Glutamatergic neuron (in vitro differentiated cells): ENCODE results near the gene KCNT1. TPM values are rescaled to one million over a fixed set of nuclear protein-coding genes. Genes with fewer than 3 reads are reported as not detected.

Experiments used
- DNase-seq: peaks from one replicate; pipeline ENCODE4 v3.0.0; 2022
- H3K27ac Mint-ChIP-seq: one replicate; pipeline ENCODE4 v1.8.0; 2020; ENCODE audit warnings: mild to moderate bottlenecking, mixed read lengths, inconsistent platforms; ENCODE audit not compliant: unreplicated experiment
- H3K27me3 Mint-ChIP-seq: one replicate; pipeline ENCODE4 v1.8.0; 2020; ENCODE audit warnings: mild to moderate bottlenecking, moderate library complexity, mixed read lengths, inconsistent platforms; ENCODE audit not compliant: unreplicated experiment
- H3K36me3 Mint-ChIP-seq: one replicate; pipeline ENCODE4 v1.8.0; 2020; ENCODE audit warnings: mild to moderate bottlenecking, mixed read lengths, inconsistent platforms; ENCODE audit not compliant: unreplicated experiment
- H3K4me1 Mint-ChIP-seq: one replicate; pipeline ENCODE4 v1.8.0; 2020; ENCODE audit warnings: mild to moderate bottlenecking, low read depth, mixed read lengths, inconsistent platforms; ENCODE audit not compliant: unreplicated experiment
- H3K4me3 Mint-ChIP-seq: one replicate; pipeline ENCODE4 v1.8.0; 2020; ENCODE audit warnings: mild to moderate bottlenecking, mixed read lengths, inconsistent platforms; ENCODE audit not compliant: unreplicated experiment
- H3K9me3 Mint-ChIP-seq: one replicate; pipeline ENCODE4 v1.8.0; 2020; ENCODE audit warnings: mild to moderate bottlenecking, moderate library complexity, mixed read lengths, inconsistent platforms; ENCODE audit not compliant: unreplicated experiment
- total RNA-seq: library from RNA; stranded (reverse); fragmentation: NEBNext Ultra II Directional; extraction: Animal tissue kit (Norgen Biotek cat#: 25700); gene quantifications from one replicate; pipeline ENCODE4 v1.2.1, GENCODE V29; 2021; ENCODE audit not compliant: unreplicated experiment
- TF ChIP-seq, protein P1 (sequence below): fragments of 200-600 bp; sonication (generic); IDR thresholded peaks from one replicate; pipeline ENCODE4 v1.5.0; 2021; ENCODE audit not compliant: partially characterized antibody, unreplicated experiment

KCNT1 gene
- total RNA-seq, 1 donor from 2014 or later: 0.76 TPM

DNA sequence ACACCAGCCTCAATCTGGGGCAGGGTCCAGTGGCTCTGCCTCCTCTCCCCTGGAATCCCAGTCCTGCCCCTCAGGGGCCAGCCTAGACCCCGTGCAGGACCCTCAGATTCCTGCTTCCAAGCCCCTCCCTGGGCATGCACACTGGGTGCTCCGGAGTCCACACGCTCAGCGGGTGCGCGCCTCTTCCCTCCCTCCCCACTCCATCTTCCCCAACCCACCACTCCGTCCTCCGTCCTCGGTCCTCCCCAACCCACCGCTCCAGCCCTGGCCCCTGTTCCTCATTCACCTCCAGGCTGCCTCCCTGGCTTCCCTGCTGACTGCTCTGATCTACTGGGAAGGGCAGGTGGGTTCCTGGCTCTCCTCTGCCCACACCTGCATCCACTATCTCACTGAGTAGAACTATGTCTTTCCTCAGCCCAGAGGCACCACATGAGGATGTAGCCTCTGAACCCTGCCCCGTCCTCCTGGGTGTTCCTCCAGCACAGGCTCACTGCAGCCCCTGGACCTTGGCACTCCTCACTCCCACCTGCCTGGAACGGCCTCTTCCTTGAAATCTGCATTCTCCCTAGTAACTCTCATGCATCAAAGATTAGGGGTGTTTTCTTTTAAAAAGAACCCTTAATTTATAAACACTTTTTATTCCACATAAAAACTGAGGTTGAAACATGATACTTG is 112.6 kb downstream of the KCNT1 start:
- H3K36me3 Mint-ChIP-seq: no peaks in the 10 kb centered on the region
- H3K9me3 Mint-ChIP-seq: peaks cover 28% of the 10 kb centered on the region
- peaks cover 36% of the 10 kb centered on the region for H3K4me1 Mint-ChIP-seq
- peaks cover 21% of the 10 kb centered on the region for H3K27me3 Mint-ChIP-seq
- peak overlapping the region; percentile 64 for H3K27ac Mint-ChIP-seq
- TF ChIP-seq, protein P1, sequence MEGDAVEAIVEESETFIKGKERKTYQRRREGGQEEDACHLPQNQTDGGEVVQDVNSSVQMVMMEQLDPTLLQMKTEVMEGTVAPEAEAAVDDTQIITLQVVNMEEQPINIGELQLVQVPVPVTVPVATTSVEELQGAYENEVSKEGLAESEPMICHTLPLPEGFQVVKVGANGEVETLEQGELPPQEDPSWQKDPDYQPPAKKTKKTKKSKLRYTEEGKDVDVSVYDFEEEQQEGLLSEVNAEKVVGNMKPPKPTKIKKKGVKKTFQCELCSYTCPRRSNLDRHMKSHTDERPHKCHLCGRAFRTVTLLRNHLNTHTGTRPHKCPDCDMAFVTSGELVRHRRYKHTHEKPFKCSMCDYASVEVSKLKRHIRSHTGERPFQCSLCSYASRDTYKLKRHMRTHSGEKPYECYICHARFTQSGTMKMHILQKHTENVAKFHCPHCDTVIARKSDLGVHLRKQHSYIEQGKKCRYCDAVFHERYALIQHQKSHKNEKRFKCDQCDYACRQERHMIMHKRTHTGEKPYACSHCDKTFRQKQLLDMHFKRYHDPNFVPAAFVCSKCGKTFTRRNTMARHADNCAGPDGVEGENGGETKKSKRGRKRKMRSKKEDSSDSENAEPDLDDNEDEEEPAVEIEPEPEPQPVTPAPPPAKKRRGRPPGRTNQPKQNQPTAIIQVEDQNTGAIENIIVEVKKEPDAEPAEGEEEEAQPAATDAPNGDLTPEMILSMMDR: no peak
- DNase-seq: no peak
- no peak overlapping the region for H3K4me3 Mint-ChIP-seq

DNA sequence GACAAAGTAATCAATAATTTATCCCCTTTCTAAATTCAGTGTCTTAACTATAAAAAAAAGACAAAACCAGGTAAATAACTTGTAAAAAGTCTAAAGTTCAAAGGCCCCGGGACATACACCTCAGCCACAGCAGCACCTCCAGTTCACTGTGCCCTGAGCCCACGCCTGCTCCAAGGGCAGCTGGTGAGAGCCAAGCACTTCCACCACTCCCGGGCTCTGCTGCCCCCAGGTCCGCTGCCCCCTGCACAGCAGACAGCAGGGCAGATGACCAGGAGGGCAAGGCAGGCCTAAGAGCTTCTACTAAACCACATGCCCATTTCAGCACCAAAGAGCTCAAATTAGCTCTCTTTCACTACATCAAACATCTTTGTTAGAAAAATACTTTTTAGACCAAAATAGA is 113.4 kb downstream of the KCNT1 start:
- Mint-ChIP-seq H3K4me1 (peaks cover 33% of the 10 kb centered on the region), H3K36me3 (no peaks in the 10 kb centered on the region), H3K4me3 (peak overlapping the region; percentile 38), H3K27ac (peak overlapping the region; percentile 99), H3K9me3 (peaks cover 31% of the 10 kb centered on the region), H3K27me3 (peaks cover 21% of the 10 kb centered on the region)
- DNase-seq: no peak
- TF ChIP-seq, protein P1: no peak

DNA sequence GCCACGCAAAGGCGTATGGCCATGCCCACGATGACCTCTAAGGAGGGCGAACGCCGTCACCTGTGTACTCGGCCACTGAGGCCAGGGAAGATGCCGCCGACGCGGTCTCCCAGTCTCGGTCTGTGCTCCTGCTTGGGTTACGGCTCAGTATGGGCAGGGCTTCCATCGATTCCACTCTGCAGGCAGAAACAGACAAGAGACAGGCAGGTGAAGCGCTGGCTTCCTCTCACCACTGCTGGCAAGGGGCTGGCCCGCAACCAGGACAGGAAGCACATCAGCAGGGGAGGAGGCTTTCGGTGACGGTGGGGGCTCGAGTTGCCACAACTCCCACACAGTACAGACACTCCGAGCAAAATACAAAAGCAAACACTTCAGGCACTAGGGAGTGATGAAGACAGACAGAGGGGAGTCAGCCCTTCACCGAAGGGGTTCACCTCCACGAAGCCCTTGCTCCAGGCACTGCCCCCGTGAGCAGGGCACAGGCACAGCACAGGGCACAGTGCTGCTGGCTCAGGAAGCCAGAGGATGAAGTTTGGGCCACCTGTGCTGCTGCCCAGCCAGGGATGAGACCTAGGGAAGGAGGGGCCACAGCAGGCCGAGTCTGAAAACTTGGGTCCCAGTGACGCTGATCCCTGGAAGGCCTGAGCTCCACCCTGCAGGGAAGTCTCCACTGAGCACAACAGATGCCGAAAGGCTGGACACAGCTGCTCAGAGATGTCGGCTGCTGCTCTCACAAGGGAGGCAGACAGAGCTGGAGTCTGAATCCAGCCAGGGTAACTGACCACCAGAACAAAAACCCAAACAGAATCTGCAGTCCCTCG is 114.1 kb downstream of the KCNT1 start:
- TF ChIP-seq, protein P1: no peak
- peak; percentile 67 for DNase-seq
- Mint-ChIP-seq H3K4me3 (peak overlapping the region; percentile 71), H3K9me3 (peaks cover 31% of the 10 kb centered on the region), H3K36me3 (no peaks in the 10 kb centered on the region), H3K4me1 (peaks cover 32% of the 10 kb centered on the region), H3K27me3 (peaks cover 22% of the 10 kb centered on the region), H3K27ac (peak overlapping the region; percentile 99)

DNA sequence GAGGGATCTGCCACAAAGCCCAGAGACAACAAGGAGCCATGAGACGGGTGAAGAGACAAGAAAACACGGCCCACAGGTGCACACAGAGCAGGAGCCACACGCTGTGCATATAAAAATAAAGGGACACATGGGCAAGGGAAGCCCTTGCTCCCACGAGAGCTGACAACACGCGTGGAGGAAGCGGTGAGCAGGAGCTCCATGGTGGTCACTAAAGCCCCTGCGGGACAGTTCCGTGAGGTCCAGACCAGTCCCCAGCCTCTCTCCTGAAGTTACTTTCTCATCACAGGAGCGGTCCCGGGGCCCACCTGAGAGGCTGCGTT is 114.6 kb downstream of the KCNT1 start:
- Mint-ChIP-seq H3K9me3 (peaks cover 30% of the 10 kb centered on the region), H3K36me3 (no peaks in the 10 kb centered on the region), H3K4me3 (peak overlapping the region; percentile 71), H3K27me3 (peaks cover 18% of the 10 kb centered on the region), H3K4me1 (peaks cover 27% of the 10 kb centered on the region), H3K27ac (peak overlapping the region; percentile 99)
- DNase-seq: no peak
- TF ChIP-seq, protein P1: no peak
